ENCODE data around the gene KRR1. TPM values are rescaled to one million over a fixed set of nuclear protein-coding genes. Genes with fewer than 3 reads are reported as not detected.
A peak's percentile ranks its signal among the peaks of the same experiment; 100 is the strongest.
"Not testable (repeated sequence)": the region's sequence is repeated elsewhere in the genome, so short reads cannot be mapped to it uniquely, and the experiment has no call there.

The KRR1 gene
- polyA plus RNA-seq, 3 donors from 2014 or later: 22.1 to 67.2 (median 51.8) TPM

- peak overlapping the region in 4 of 6 donors; percentile 14 to 70 (median 56) for H3K27ac Mint-ChIP-seq
- DNase-seq: peak in 2 of 3 donors; percentile 12 to 30
- H3K4me3 Mint-ChIP-seq: no peak overlapping the region
- peaks cover 5 to 16% (median 8%) of the 10 kb centered on the region in 3 donors for H3K36me3 Mint-ChIP-seq
- H3K9me3 Mint-ChIP-seq: no peaks in the 10 kb centered on the region
- H3K27me3 Mint-ChIP-seq (ENCODE audit: low read depth in 3 of 3): peaks cover 0 to 2% (median 0%) of the 10 kb centered on the region in 3 donors
- peaks cover 13 to 38% of the 10 kb centered on the region in 2 donors for H3K4me1 Mint-ChIP-seq
Observed at GRCh38 chr12:75505706-75506312, 5.6 kb downstream of the KRR1 start.

- Mint-ChIP-seq H3K4me3 (no peak overlapping the region), H3K9me3 (no peaks in the 10 kb centered on the region), H3K36me3 (peaks cover 9 to 23% (median 15%) of the 10 kb centered on the region in 3 donors), H3K4me1 (peaks cover 1 to 20% of the 10 kb centered on the region in 2 donors), H3K27me3 (ENCODE audit: low read depth in 3 of 3) (no peaks in the 10 kb centered on the region), H3K27ac (no peak overlapping the region)
- DNase-seq: no peak
Observed at GRCh38 chr12:75503866-75504265, 7.5 kb downstream of the KRR1 start.

DNA sequence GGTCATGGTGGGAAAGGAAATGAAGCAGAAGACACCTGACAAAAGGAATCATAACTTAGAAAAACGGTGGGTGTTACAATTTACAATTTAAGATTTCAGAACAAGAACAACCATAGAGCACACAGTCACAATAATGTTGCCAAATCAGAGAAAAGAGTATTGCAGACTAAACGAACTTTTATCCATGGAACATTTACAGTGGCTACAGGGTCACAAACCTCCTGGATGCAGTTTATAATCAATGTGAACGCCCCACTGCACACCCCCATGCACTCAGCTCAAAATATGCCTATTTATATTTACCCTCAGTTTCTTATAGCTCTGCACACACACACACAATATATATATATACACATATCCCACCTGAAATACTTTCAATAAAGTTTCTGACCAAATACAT is 8.0 kb downstream of the KRR1 start:
- Mint-ChIP-seq H3K9me3 (no peaks in the 10 kb centered on the region), H3K4me1 (peaks cover 1 to 20% of the 10 kb centered on the region in 2 donors), H3K27ac (no peak overlapping the region), H3K4me3 (no peak overlapping the region), H3K27me3 (ENCODE audit: low read depth in 3 of 3) (no peaks in the 10 kb centered on the region), H3K36me3 (peaks cover 9 to 28% (median 18%) of the 10 kb centered on the region in 3 donors)
- DNase-seq: no peak

GRCh38 chr12:75491169-75491568 is 20.2 kb downstream of the KRR1 start:
- H3K4me1 Mint-ChIP-seq: peaks cover 46 to 81% of the 10 kb centered on the region in 2 donors
- peaks cover 8 to 30% (median 28%) of the 10 kb centered on the region in 3 donors for H3K36me3 Mint-ChIP-seq
- no peak for DNase-seq
- H3K9me3 Mint-ChIP-seq: no peaks in the 10 kb centered on the region
- H3K27ac Mint-ChIP-seq: peak overlapping the region in 2 of 6 donors; percentile 18 to 69
- peaks cover 0 to 1% (median 0%) of the 10 kb centered on the region in 3 donors for H3K27me3 Mint-ChIP-seq (ENCODE audit: low read depth in 3 of 3)
- no peak overlapping the region for H3K4me3 Mint-ChIP-seq

DNA sequence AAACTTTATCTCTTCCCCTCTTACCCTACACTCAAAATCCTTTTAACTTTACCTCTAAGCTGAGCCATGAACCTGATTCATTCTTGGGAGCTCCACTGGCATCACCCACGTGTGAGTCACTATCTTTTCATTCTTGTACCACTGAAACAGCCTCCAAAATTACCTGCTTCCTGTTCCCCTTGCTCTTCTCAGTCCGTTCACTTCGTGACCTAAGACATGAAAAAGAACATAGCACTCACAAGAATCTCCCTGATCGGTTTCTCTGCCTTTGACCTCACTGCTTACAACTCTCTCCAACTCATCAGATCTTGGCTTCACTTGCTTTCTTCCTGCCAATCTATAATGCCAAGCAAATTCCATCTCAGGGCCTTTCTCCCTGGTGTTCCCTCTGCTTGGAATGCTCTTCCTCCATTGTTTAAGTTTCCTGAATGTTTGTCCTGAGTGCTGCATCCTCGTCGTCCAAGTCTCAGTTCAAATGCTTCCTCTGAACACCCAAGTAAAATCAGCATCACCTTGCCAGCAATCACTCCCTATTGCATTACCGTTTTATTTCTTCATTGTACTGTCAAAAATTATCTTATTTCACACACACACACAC is 21.7 kb downstream of the KRR1 start:
- no peak for DNase-seq
- peak overlapping the region in 5 of 6 donors; percentile 26 to 76 (median 69) for H3K27ac Mint-ChIP-seq
- peaks cover 57 to 88% of the 10 kb centered on the region in 2 donors for H3K4me1 Mint-ChIP-seq
- no peaks in the 10 kb centered on the region for H3K9me3 Mint-ChIP-seq
- H3K4me3 Mint-ChIP-seq: peak overlapping the region in 1 of 5 donors; percentile 41
- H3K36me3 Mint-ChIP-seq: peaks cover 8 to 24% (median 23%) of the 10 kb centered on the region in 3 donors
- peaks cover 0 to 1% (median under 1%) of the 10 kb centered on the region in 3 donors for H3K27me3 Mint-ChIP-seq (ENCODE audit: low read depth in 3 of 3)

DNA sequence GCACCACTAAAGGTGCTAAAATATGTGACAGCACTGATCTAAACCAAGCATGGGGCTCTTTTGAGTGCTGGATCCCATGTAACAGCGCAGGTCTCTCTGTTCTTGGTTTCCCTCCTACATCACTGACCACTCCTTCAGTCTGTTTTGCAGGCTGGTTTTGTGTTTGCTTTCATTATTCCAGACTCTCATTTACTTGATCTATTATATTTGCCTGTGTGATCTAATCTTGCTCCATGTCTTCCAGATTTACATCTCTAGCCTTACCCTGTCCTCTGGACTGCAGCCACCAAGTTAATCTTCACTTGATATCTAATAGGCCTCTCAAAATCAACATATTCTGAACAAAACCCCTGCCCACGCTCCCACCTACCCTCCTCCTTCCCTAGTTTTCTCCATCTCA is 22.2 kb downstream of the KRR1 start:
- Mint-ChIP-seq H3K27ac (peak overlapping the region in 5 of 6 donors; percentile 2 to 76 (median 69)), H3K36me3 (peaks cover 13 to 29% (median 28%) of the 10 kb centered on the region in 3 donors), H3K4me3 (peak overlapping the region in 1 of 5 donors; percentile 41), H3K4me1 (peaks cover 62 to 88% of the 10 kb centered on the region in 2 donors), H3K9me3 (no peaks in the 10 kb centered on the region), H3K27me3 (ENCODE audit: low read depth in 3 of 3) (peaks cover 0 to 2% (median 1%) of the 10 kb centered on the region in 3 donors)
- no peak for DNase-seq

GRCh38 chr12:75488553-75488952 is 22.9 kb downstream of the KRR1 start:
- Mint-ChIP-seq H3K36me3 (peaks cover 10 to 33% (median 33%) of the 10 kb centered on the region in 3 donors), H3K4me1 (peaks cover 68 to 88% of the 10 kb centered on the region in 2 donors), H3K27me3 (ENCODE audit: low read depth in 3 of 3) (peaks cover 0 to 2% (median 1%) of the 10 kb centered on the region in 3 donors), H3K9me3 (no peaks in the 10 kb centered on the region), H3K4me3 (peak overlapping the region in 2 of 5 donors; percentile 36 to 51), H3K27ac (peak overlapping the region in 4 of 6 donors; percentile 25 to 83 (median 65))
- DNase-seq: peak in 1 of 3 donors; percentile 15

GRCh38 chr12:75487308-75487707 is 24.1 kb downstream of the KRR1 start:
- no peak for DNase-seq
- Mint-ChIP-seq H3K4me3 (no peak overlapping the region), H3K27me3 (ENCODE audit: low read depth in 3 of 3) (peaks cover 0 to 2% (median 1%) of the 10 kb centered on the region in 3 donors), H3K36me3 (peaks cover 14 to 38% (median 33%) of the 10 kb centered on the region in 3 donors), H3K9me3 (no peaks in the 10 kb centered on the region), H3K4me1 (peaks cover 71 to 88% of the 10 kb centered on the region in 2 donors), H3K27ac (peak overlapping the region in 4 of 6 donors; percentile 57 to 78 (median 66))

- peaks cover 10 to 17% (median 10%) of the 10 kb centered on the region in 3 donors for H3K27me3 Mint-ChIP-seq (ENCODE audit: low read depth in 3 of 3)
- not testable (repeated sequence) for DNase-seq, H3K9me3 Mint-ChIP-seq
- peaks cover 9 to 25% (median 23%) of the 10 kb centered on the region in 3 donors for H3K36me3 Mint-ChIP-seq
- peak overlapping the region; percentile 74 to 99 (median 96) for H3K27ac Mint-ChIP-seq
- peaks cover 88 to 99% of the 10 kb centered on the region in 2 donors for H3K4me1 Mint-ChIP-seq
- H3K4me3 Mint-ChIP-seq: peak overlapping the region; percentile 94 to 99 (median 97)
Observed at GRCh38 chr12:75484450-75484849, 27.0 kb downstream of the KRR1 start.

GRCh38 chr12:75483431-75483830 is 28.0 kb downstream of the KRR1 start:
- H3K4me1 Mint-ChIP-seq: peaks cover 91 to 100% of the 10 kb centered on the region in 2 donors
- peak overlapping the region; percentile 94 to 99 (median 97) for H3K4me3 Mint-ChIP-seq
- no peak for DNase-seq
- peaks cover 10 to 17% (median 10%) of the 10 kb centered on the region in 3 donors for H3K27me3 Mint-ChIP-seq (ENCODE audit: low read depth in 3 of 3)
- H3K9me3 Mint-ChIP-seq: no peaks in the 10 kb centered on the region
- H3K36me3 Mint-ChIP-seq: peaks cover 9 to 25% (median 16%) of the 10 kb centered on the region in 3 donors
- peak overlapping the region; percentile 93 to 99 (median 96) for H3K27ac Mint-ChIP-seq

DNA sequence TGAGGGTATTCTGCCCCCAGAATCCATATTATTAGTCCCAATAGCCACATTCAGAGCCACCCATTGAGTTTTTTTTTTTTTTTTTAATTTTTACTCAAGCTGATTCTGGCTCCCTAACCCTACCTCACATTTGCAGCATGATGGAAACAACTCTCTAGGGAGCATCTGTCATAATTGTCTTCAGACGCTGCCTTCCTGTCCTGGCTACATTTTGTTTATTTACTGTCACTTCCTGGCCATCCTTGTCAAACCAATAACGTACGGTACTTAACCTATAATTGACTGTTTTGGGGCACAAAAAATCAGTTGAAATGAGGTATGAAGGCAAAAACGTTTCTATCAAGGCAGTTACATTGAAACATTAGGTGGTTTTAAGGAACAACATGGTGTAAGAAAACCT is 28.8 kb downstream of the KRR1 start:
- Mint-ChIP-seq H3K36me3 (peaks cover 9 to 25% (median 15%) of the 10 kb centered on the region in 3 donors), H3K9me3 (no peaks in the 10 kb centered on the region), H3K27ac (peak overlapping the region; percentile 93 to 99 (median 96)), H3K27me3 (ENCODE audit: low read depth in 3 of 3) (peaks cover 10 to 17% (median 10%) of the 10 kb centered on the region in 3 donors), H3K4me1 (peaks cover 91 to 100% of the 10 kb centered on the region in 2 donors), H3K4me3 (peak overlapping the region; percentile 94 to 99 (median 97))
- DNase-seq: peak; percentile 48 to 73 (median 59)

DNA sequence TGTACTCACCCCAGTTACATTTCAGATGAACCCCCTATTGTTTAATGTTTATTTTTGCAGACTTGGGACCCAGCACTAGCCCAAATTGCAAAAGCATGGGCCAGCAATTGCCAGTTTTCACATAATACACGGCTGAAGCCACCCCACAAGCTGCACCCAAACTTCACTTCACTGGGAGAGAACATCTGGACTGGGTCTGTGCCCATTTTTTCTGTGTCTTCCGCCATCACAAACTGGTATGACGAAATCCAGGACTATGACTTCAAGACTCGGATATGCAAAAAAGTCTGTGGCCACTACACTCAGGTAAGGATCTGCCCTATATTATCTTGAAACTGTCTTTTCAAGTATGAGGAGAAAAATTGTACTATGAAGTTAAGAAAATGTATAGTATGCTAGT is 29.6 kb downstream of the KRR1 start:
- Mint-ChIP-seq H3K36me3 (peaks cover 9 to 22% (median 15%) of the 10 kb centered on the region in 3 donors), H3K27me3 (ENCODE audit: low read depth in 3 of 3) (peaks cover 10 to 17% (median 10%) of the 10 kb centered on the region in 3 donors), H3K4me3 (peak overlapping the region; percentile 94 to 99 (median 97)), H3K9me3 (no peaks in the 10 kb centered on the region), H3K27ac (peak overlapping the region; percentile 93 to 99 (median 96)), H3K4me1 (peaks cover 85 to 100% of the 10 kb centered on the region in 2 donors)
- DNase-seq: peak in 1 of 3 donors; percentile 13

GRCh38 chr12:75481013-75481705 is 30.2 kb downstream of the KRR1 start:
- H3K9me3 Mint-ChIP-seq: no peaks in the 10 kb centered on the region
- peaks cover 79 to 94% of the 10 kb centered on the region in 2 donors for H3K4me1 Mint-ChIP-seq
- DNase-seq: no peak
- peaks cover 9 to 19% (median 15%) of the 10 kb centered on the region in 3 donors for H3K36me3 Mint-ChIP-seq
- H3K4me3 Mint-ChIP-seq: peak overlapping the region; percentile 94 to 99 (median 97)
- peaks cover 10 to 17% (median 10%) of the 10 kb centered on the region in 3 donors for H3K27me3 Mint-ChIP-seq (ENCODE audit: low read depth in 3 of 3)
- H3K27ac Mint-ChIP-seq: peak overlapping the region; percentile 93 to 99 (median 96)

Data from immature natural killer cell (primary cell).